Fibroblast of skin of right quadriceps (primary cell): ENCODE measurements around the gene RNF5.
"Not testable (repeated sequence)": the region's sequence is repeated elsewhere in the genome, so short reads cannot be mapped to it uniquely, and the experiment has no call there.

Source experiments
- DNase-seq: peaks from one replicate; pipeline ENCODE4 v3.0.0-alpha.2; 2013

The RNF5 gene

GRCh38 chr6:32176476-32177182 lies 1.6 kb upstream of the RNF5 start:
- no peak for DNase-seq

- DNase-seq: peak; percentile 61
Measured at GRCh38 chr6:32177183-32177787, 920 bp upstream of the RNF5 start.

- DNase-seq: no peak
Measured at GRCh38 chr6:32178547-32179440, 589 bp downstream of the RNF5 start.

- no peak for DNase-seq
Measured at GRCh38 chr6:32179766-32180405, 1.7 kb downstream of the RNF5 start.

GRCh38 chr6:32181148-32181702 lies 3.0 kb downstream of the RNF5 start:
- DNase-seq: no peak

GRCh38 chr6:32181915-32182529 lies 3.8 kb downstream of the RNF5 start:
- no peak for DNase-seq

- DNase-seq: no peak
Measured at GRCh38 chr6:32182555-32182981, 4.4 kb downstream of the RNF5 start.

- DNase-seq: no peak
Measured at GRCh38 chr6:32183030-32183429, 4.8 kb downstream of the RNF5 start.

- no peak for DNase-seq
Measured at GRCh38 chr6:32183483-32184083, 5.4 kb downstream of the RNF5 start.

- DNase-seq: no peak
Measured at GRCh38 chr6:32184084-32184640, 6.0 kb downstream of the RNF5 start, which contains the start of gene AGER. Gene AGER, minus strand, starts transcription at chr6:32184253. Its CDS starts 31 bp downstream, at chr6:32184222.

- DNase-seq: peak; percentile 88
Measured at GRCh38 chr6:32185681-32186131, 7.5 kb downstream of the RNF5 start.

GRCh38 chr6:32186151-32186840 lies 8.1 kb downstream of the RNF5 start:
- not testable (repeated sequence) for DNase-seq

- no peak for DNase-seq
Measured at GRCh38 chr6:32187009-32187709, 9.0 kb downstream of the RNF5 start.

- not testable (repeated sequence) for DNase-seq
Measured at GRCh38 chr6:32187725-32188380, 9.6 kb downstream of the RNF5 start.

- peak; percentile 37 for DNase-seq
Measured at GRCh38 chr6:32188381-32189068, 10.3 kb downstream of the RNF5 start.

GRCh38 chr6:32189069-32189741 lies 11.0 kb downstream of the RNF5 start:
- no peak for DNase-seq

- DNase-seq: peak; percentile 15
Measured at GRCh38 chr6:32189742-32190053, 11.5 kb downstream of the RNF5 start.
